Chondrocyte (in vitro differentiated cells): Measurements from ENCODE around the gene DLEU7. TPM values are rescaled to one million over a fixed set of nuclear protein-coding genes. Genes with fewer than 3 reads are reported as not detected.
A peak's percentile ranks its signal among the peaks of the same experiment; 100 is the strongest.

Experiments used
- DNase-seq: peaks from one replicate; pipeline ENCODE4 v3.0.0; 2021; ENCODE audit warnings: mixed read lengths, low spot score
- H3K27ac Mint-ChIP-seq: one replicate; pipeline ENCODE4 v1.8.0; 2021; ENCODE audit warnings: mild to moderate bottlenecking, moderate library complexity, mixed read lengths; ENCODE audit not compliant: unreplicated experiment
- H3K27me3 Mint-ChIP-seq: 2 replicates; pipeline ENCODE4 v1.8.0; 2021; ENCODE audit warnings: low read depth, mixed read lengths
- H3K36me3 Mint-ChIP-seq: 2 replicates; pipeline ENCODE4 v1.8.0; 2021; ENCODE audit warnings: low read depth, mixed read lengths
- H3K4me1 Mint-ChIP-seq: 2 replicates; pipeline ENCODE4 v1.8.0; 2021; ENCODE audit warnings: low read depth, mild to moderate bottlenecking, mixed read lengths
- H3K4me3 Mint-ChIP-seq: one replicate; pipeline ENCODE4 v1.8.0; 2021; ENCODE audit warnings: mild to moderate bottlenecking, moderate library complexity, mixed read lengths; ENCODE audit not compliant: unreplicated experiment
- H3K9me3 Mint-ChIP-seq: 2 replicates; pipeline ENCODE4 v1.8.0; 2021; ENCODE audit warnings: low read depth, mixed read lengths
- total RNA-seq: library from RNA; stranded (reverse); gene quantifications from 3 replicates; pipeline ENCODE4 v1.2.1, GENCODE V29; 2021
- TF ChIP-seq, protein P1 (sequence below): fragments of 200-600 bp; sonication (generic); IDR thresholded peaks from 2 replicates; pipeline ENCODE4 v1.5.0; 2021; ENCODE audit warnings: antibody characterized with exemption, mild to moderate bottlenecking, moderate library complexity

The DLEU7 gene
- total RNA-seq, 1 donor from 2014 or later, result not detected

DNA sequence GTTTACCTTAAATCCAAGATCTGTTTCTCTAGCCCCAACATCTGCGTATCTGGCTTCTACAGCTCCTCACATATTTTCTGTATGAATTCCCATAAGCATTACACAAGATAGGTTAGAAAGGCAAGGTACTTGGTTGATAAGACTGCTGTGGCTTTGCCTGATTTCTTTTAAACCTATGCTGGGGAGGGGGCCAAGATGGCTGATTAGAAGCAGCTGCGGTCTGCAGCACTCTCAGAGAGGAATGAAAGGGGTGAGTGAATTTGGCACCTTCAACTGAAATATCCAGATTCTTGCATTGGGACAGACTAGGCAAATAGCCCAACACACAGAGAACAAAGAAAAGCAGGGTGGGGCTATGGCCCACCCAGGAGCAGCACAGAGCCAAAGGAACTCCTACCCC, 12.2 kb upstream of the DLEU7 start:
- peaks cover 23% of the 10 kb centered on the region for H3K36me3 Mint-ChIP-seq
- TF ChIP-seq, protein P1, sequence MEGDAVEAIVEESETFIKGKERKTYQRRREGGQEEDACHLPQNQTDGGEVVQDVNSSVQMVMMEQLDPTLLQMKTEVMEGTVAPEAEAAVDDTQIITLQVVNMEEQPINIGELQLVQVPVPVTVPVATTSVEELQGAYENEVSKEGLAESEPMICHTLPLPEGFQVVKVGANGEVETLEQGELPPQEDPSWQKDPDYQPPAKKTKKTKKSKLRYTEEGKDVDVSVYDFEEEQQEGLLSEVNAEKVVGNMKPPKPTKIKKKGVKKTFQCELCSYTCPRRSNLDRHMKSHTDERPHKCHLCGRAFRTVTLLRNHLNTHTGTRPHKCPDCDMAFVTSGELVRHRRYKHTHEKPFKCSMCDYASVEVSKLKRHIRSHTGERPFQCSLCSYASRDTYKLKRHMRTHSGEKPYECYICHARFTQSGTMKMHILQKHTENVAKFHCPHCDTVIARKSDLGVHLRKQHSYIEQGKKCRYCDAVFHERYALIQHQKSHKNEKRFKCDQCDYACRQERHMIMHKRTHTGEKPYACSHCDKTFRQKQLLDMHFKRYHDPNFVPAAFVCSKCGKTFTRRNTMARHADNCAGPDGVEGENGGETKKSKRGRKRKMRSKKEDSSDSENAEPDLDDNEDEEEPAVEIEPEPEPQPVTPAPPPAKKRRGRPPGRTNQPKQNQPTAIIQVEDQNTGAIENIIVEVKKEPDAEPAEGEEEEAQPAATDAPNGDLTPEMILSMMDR, result no peak
- peaks cover 38% of the 10 kb centered on the region for H3K9me3 Mint-ChIP-seq
- no peak overlapping the region for H3K27ac Mint-ChIP-seq
- H3K27me3 Mint-ChIP-seq, result no peaks in the 10 kb centered on the region
- no peak overlapping the region for H3K4me3 Mint-ChIP-seq
- H3K4me1 Mint-ChIP-seq, result peaks cover 6% of the 10 kb centered on the region
- no peak for DNase-seq

DNA sequence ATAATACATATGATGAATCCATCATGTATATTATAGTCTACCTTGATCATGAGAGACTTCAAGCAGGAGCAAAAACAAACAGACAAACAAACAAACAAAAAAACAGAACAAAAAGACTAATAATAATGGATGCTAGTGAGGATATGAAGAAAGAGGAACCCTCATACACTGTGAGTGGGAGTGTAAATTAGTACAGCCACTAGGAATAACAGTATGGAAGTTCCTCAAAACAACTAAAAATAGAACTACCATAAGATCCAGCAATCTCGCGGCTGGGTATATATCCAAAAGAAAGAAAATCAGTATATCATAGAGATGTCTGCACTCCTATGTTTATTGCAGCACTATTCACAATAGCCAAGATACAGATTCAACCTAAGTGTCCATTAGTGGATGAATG, 7.0 kb upstream of the DLEU7 start:
- H3K4me1 Mint-ChIP-seq, result peaks cover 17% of the 10 kb centered on the region
- H3K9me3 Mint-ChIP-seq, result no peaks in the 10 kb centered on the region

DNA sequence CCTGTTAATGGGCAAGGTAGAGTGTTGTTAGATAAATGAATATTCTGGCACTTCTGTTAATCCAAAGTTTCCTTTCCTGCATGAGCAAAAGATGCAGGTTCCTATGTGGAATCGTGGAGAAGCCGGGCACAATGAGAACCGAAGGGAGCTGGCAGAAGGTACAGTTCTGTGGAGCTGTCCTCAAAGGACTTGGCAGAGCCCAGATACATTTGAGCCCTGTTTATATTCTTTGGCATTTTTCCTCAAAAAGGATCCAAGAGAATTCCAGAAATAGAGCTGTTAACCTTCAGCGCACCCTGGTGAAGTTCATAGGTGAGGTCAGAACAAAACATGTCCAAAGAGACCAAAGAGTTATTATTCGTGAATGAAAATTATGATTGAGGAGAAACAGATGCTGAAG, 4.0 kb upstream of the DLEU7 start:
- Mint-ChIP-seq H3K36me3 (no peaks in the 10 kb centered on the region), H3K9me3 (no peaks in the 10 kb centered on the region), H3K27ac (no peak overlapping the region), H3K4me1 (peaks cover 32% of the 10 kb centered on the region), H3K27me3 (peaks cover 2% of the 10 kb centered on the region), H3K4me3 (no peak overlapping the region)
- no peak for DNase-seq
- TF ChIP-seq, protein P1, result no peak

More for the DNA sequence above, 7.0 kb upstream of the DLEU7 start:
- no peak for DNase-seq
- H3K36me3 Mint-ChIP-seq, result no peaks in the 10 kb centered on the region
- TF ChIP-seq, protein P1, result no peak
- no peak overlapping the region for H3K27ac Mint-ChIP-seq
- H3K4me3 Mint-ChIP-seq, result no peak overlapping the region
- no peaks in the 10 kb centered on the region for H3K27me3 Mint-ChIP-seq

DNA sequence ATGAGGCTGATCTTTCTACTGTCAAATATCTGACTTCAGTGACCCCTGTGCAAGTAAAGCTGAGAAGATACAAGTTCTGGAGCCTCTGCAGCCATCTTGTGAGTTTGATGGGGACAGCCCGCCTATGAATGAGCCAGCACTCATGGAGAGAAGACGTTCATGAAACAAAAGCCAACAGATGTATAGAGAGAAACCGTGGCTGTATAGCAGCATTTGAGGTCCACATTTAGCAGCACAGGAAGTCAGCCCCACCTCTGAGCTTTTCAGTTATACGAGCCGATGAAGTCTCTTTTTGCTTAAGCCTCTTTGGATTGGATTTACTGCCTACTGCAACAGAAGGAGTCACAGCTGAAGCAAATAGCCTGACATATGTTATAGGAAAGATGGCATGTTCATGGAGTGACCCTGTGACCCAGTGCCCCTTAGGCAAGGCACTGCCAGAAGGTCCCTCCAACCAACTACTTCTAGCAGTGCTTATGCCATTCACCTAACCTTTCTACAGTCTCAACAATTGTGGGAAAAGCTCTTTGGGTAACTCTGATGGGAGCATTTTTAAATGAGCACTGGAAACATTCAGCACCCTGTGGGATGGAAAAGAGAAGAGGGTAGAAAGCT, 3.5 kb upstream of the DLEU7 start:
- H3K4me1 Mint-ChIP-seq, result peaks cover 36% of the 10 kb centered on the region

DNA sequence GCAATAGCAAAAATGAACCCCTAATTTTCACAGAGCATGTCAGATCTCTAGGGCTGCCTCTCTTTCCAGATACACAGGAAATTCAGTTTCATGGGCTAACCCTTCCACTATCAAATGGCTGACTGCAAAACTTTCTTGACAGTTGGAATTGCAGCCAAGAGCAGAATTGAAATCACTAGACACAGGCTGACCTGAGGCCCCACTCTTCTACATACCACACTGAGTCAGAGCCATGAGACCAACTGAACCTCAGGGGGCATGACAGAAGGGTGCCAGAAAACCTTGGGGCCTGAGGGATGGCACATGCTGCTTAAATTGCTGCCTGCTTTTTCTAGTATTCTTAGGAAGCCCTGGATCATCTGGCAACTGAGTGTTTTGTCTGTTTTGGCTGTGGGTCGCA, 1.7 kb upstream of the DLEU7 start:
- Mint-ChIP-seq H3K27me3 (peaks cover 3% of the 10 kb centered on the region), H3K4me1 (peaks cover 36% of the 10 kb centered on the region), H3K36me3 (no peaks in the 10 kb centered on the region), H3K4me3 (no peak overlapping the region), H3K9me3 (no peaks in the 10 kb centered on the region), H3K27ac (peak overlapping the region; percentile 77)
- TF ChIP-seq, protein P1, result no peak
- no peak for DNase-seq

More for the DNA sequence above, 3.5 kb upstream of the DLEU7 start:
- H3K27ac Mint-ChIP-seq, result no peak overlapping the region
- TF ChIP-seq, protein P1, result no peak
- no peaks in the 10 kb centered on the region for H3K9me3 Mint-ChIP-seq
- peaks cover 2% of the 10 kb centered on the region for H3K27me3 Mint-ChIP-seq
- H3K36me3 Mint-ChIP-seq, result no peaks in the 10 kb centered on the region
- H3K4me3 Mint-ChIP-seq, result no peak overlapping the region
- DNase-seq, result no peak
